NCI-H1105 treated with DMSO at 0.1 percent for 48 hours (cell line): ENCODE data around the gene H6PD.

Experiments
- DNase-seq: peaks from one replicate; lab custom pipeline; 2025; lab: John Stamatoyannopoulos, UW

The H6PD gene

DNA sequence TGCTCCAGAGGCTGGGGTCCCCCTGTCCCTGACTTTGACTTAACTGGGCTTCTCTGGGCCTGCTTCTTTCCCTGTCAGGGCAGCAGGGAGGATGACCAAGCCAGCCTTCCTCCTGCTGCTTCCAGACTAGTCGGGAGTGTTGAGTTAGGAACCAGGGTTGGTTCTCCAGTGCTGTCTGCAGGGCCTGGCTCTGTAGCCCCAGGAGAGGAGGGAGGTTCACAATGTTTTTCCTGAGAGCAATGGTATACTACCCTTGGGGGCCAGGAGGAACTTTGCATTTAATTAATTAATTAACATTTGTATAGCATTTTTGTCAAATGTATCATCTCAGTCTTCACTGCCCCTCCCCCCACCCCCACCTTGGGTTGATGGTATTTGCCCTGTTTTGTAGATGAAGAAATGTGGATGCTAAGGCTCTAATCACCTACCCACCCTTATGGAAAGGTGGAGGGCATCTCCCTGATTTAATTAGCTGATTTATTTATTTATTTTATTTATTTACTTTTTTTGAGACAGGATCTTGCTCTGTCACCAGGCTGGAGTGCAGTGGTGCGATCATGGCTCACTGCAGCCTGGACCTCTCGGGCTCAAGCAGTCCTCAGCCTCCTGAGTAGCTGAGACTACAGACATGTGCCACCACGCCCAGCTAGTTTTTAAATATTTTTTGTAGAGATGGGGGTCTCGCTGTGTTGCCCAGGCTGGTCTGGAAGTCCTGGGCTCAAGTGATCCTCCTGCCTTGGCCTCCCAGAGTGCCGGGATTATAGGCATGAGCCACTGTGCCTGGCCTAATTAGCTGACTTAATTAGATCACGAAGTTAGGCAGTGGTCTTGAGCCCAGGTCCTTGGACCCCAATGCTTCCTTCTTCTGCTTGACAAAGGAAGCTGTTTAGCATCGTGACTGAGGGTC lies 6.6 kb downstream of the H6PD start:
- no peak for DNase-seq

DNA sequence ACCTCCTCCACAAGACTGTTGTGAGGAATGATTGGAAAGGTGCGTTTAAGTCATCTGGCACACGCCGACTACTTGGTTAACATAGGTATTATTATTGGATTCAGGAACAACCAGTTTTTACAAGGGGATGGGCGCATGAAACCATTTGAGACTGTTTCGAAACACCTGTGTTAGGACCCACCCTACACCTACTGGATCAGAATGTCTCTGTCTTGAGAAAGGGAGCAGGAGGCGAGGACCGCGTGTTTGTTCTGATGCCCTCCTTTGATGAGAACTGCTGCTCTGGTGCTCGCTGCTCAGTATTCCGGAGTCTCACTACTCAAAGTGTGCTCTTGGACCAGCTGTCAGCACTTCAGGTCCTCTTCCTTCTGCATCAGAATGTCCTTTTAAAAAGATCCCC lies 7.3 kb downstream of the H6PD start:
- no peak for DNase-seq

DNA sequence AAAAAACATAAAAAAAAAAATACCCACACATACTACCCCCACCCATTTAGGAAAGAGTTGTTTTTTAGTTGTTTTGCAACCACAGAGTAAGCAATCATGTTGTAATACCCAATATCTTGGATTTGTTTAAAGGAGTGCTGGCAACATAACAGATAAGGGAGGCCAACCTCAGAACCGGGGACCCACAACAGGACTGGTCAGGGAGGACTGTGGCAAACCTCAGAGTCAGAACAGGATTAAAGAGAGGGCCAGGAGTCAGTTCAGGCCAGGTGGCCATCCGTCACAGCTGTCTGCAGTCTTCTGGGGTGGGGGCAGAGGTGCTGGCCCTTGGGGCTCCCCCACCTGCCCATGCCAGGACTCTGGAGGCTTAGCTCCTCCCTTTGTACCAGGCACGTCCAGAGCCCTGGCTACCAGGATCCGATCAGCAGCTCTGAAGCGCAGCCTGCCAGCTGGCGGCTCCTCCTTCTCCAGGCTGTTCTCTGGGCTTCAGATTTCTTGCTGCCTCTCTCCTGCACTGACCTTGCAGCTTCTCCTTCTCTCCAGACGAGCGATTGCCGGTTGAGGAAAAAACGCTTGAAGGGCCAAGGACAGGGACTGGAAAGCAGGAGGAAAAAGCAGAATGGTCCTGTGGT lies 7.9 kb downstream of the H6PD start:
- DNase-seq, result no peak

DNA sequence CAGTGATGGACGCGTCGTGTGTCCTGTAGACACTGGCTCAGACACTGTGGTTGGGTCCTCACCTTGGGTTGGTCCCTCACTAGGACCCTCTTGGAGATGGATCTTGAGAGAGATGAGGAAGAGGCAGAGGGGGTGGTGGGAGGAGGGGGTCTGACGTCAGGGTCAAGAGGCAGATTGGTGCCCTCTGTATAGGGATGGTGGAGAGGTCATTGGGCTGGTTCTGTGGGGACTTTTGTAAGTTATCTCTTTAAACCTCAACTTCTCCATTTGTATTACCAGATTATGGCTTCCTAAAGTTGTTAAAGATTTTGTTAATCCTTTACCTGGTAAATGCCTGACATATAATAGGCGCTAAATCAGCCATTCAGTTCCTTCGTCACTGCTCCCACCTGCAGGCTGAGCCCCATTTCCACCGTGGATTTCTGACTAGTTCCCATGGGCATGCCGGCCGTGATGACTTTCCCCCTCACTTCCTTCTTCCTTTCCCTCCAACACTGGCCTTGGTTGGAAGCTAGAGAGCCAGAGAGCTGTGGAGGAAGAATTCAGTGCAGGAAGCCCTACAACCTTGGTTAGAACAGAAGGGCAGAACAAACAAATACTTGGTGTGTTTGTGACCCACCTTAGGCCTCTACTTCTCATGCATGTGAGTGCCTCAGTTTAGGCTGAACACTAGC lies 8.6 kb downstream of the H6PD start:
- DNase-seq, result no peak

DNA sequence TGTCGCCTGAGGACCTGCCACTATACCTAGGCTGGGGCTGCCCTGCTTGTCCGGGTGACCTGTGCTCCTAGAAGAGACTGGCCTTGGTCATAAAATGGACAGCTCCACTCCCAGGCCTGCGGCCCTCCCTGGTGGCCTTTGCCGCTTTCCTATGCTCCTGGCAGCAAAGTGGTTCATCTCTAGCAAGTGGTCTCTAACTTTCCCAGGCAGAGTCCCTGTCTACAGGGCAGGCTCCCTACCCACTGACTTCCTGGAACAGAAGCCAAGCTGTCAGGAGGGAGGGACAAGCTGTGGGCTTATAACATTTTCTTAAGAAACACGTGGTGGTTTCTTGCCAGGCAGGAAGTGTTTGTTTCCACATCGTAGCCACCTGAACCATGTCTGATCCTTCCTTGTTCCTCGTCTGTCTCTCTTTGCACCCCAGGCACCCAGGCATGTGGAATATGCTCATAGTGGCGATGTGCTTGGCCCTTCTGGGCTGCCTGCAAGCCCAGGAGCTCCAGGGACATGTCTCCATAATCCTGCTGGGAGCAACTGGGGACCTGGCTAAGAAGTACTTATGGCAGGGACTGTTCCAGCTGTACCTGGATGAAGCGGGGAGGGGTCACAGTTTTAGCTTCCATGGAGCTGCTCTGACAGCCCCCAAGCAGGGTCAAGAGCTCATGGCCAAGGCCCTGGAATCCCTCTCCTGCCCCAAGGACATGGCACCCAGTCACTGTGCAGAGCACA lies 10.1 kb downstream of the H6PD start:
- no peak for DNase-seq

DNA sequence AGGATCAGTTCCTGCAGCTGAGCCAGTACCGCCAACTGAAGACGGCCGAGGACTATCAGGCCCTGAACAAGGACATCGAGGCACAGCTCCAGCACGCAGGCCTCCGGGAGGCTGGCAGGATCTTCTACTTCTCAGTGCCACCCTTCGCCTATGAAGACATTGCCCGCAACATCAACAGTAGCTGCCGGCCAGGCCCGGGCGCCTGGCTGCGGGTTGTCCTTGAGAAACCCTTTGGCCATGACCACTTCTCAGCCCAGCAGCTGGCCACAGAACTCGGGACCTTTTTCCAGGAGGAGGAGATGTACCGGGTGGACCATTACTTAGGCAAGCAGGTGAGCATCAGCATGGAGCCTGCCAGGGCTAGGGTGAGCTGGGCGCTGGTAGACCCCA lies 10.7 kb downstream of the H6PD start:
- DNase-seq, result no peak

DNA sequence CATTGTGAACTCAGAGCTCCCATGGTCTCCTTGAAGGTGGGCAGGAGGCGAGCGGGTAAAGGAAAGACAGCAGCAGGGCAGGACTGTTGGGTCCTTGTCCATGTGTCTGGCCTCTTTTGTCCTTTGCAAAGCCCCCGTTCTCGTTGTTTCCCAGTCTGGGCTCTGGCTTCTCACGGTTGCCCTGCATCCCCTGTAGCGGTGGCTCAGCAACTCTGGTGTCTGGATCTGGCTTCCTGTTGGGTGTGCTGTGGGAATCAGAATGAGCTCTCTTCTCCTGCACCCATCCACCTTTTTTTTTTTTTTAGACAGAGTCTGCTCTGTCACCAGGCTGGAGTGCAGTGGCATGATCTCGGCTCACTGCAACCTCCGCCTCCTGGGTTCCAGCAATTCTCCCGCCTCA lies 11.1 kb downstream of the H6PD start:
- no peak for DNase-seq

DNA sequence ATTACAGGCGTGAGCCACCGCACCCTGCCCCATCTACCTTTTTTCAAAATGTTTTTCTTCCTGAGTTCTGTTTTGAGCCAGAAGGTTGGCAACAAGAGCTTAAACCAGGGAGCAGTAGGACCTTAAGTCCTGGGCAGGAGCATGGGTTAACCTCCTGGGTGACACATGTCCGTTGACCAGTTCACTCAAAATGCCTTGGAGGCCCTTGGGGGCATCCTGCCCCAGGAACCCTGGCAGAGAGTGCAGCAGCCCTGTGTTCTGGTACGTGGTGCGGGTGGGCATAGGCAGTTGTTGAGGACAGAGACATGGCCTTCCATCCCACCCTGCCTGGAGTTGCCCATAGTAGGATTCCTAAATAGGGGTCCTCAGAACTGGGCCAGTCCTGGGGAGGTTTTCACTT lies 11.6 kb downstream of the H6PD start:
- DNase-seq, result no peak

DNA sequence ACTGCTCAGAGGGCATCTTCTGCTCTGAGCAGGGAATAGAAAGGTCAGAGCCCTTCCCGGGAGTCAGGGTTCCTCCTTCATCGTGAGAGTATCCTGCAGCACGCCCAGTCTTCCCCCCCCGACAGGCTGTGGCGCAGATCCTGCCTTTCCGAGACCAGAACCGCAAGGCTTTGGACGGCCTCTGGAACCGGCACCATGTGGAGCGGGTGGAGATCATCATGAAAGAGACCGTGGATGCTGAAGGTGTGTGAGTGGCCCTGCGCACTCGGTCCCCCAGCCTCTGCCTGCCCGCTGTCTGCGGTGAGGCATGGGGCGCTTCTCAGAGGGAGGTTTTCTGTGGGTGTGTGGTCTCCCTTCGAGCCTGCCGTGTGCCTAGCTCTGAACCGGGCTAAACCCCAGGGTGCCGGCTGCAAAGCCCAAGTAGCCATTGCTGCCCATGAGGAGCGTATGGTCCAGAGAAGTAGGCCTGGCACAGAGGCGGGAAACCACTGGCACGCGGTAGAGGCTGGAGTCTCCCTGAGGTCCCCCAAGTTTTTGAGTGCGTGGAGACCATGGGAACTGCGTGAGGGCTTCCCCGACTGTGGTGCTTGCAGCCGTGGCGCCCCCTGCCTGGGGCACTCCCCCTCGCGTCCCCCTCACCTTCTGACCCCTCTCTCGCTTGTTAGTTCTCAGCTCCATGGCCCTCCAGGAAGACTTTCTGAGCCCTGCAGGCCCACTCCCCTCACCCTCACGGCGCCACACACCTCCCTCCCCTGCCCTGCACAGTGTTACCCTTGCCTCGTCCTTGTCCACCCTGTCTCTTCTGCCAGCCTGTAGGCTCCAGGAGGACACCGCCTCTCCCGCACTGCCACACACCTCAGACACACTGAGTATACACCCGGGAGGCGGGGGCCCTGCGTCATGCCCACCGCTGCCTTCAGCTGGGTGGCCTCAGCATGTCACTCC lies 12.5 kb downstream of the H6PD start:
- no peak for DNase-seq

DNA sequence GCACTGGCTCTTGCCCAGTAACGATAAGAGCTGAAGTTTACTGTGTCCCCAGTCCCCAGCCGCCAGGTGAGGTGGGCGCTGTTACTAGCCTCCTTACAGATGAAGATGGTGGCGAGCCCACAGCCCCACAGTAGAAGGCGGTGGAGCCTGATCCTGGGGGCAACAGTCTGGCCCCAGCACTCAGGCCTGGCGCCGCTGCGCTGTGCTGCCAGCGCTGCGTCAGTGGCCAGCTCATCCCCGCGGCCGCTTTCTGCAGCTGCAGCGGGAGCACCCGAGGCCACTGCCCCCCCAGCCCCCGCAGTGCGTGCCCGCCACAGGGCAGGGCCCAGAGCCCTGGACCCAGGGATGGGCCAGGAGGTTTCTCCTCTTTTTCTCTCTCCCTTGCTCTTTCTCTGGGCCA lies 13.3 kb downstream of the H6PD start:
- no peak for DNase-seq

DNA sequence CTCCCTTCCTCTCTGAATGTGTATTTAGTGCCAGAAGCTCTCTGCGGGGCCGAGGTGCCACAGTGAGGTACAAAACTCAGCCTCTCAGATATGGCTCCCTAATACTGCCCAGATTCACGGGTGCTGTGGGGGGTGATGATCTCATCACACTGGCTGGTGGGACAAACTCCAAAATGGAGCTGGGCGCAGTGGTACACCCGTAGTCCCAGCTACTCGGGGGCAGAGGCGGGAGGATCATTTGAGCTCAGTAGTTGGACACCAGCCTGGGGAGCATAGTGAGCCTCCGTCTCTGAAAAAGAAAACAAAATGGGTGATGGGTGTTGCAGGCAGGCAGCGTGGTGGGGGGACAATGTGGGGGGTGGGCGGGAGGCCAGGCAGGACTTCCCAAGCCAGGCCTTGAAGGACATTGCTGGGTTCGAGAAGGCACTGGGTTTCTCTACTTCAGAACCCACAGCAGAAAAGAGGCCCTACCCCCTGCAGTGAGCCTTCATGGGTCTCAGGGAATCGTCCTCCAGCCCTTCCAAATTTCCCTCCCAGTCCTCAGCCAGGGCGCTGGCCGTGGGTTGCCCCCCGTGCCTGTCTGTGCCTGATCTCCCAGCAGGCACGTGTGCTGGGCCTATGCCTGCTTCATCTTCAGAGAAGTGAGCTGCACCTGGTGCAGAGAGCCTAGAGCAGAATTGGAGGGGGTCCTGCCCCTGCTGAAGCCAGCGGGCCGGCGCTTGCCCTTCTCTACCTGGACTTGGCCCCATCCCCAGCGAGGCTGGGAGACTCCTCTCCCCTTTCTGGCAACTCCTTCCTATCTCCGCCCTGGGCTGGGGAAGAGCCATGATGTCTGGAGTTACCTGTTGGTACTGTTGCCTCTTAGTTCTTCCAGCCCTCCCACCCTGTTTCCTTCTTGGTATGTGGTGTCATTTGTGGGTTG lies 14.0 kb downstream of the H6PD start:
- DNase-seq, result no peak

DNA sequence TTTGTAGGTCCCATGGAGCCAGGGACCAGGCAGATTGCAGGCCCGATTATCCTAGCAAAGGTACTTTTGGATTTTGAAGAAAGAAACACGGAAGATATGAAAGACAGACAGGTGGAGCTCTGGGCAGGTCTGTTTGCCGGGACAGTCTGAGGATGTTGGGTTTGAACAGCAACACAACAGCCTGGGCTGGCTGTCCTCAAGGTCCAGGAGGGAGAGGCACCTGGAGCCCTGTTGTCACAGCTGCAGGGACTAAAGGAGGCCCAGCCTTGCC lies 14.6 kb downstream of the H6PD start:
- no peak for DNase-seq

DNA sequence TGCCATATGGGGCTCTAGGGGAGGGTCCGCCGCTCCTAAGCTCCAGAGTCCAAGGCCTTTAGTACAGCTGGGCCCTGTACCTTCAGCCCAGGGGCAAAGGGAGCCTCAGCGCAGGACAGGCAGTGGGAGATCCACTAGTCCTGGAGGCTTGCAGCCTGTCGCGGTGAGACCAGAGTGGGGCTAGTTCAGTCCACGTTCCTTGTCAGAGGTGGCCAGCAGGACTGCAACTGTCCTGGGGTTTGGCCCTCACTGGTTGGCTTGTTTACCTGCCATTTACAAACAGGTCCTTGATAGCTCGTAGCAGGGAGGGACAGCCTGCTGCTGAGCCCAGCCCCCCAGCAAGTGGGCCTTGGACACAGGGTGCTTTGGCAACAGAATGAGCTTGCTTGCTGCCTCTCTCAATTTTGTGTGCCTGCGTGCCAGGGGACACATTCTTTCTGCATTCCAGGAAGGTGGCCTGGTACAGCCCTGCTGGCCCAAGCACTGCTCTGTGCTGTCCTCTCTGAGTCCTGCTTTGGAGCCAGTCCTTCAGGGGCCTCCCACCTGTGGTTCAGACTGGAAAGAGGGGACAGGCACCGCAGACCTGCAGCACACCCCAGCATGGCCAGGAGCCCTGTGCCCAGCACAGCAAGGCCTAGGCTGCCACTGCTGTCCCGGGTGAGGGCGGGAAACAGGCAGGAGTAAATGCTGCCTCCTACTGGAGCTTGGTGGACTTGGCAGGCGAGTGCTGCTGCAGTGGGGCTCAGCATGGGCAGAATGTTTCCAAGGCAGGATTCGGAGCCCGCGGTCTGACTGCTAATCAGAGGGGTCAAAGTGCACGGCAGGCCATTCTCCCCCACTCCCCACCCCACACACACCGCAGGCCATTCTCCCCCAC lies 15.2 kb downstream of the H6PD start:
- no peak for DNase-seq

DNA sequence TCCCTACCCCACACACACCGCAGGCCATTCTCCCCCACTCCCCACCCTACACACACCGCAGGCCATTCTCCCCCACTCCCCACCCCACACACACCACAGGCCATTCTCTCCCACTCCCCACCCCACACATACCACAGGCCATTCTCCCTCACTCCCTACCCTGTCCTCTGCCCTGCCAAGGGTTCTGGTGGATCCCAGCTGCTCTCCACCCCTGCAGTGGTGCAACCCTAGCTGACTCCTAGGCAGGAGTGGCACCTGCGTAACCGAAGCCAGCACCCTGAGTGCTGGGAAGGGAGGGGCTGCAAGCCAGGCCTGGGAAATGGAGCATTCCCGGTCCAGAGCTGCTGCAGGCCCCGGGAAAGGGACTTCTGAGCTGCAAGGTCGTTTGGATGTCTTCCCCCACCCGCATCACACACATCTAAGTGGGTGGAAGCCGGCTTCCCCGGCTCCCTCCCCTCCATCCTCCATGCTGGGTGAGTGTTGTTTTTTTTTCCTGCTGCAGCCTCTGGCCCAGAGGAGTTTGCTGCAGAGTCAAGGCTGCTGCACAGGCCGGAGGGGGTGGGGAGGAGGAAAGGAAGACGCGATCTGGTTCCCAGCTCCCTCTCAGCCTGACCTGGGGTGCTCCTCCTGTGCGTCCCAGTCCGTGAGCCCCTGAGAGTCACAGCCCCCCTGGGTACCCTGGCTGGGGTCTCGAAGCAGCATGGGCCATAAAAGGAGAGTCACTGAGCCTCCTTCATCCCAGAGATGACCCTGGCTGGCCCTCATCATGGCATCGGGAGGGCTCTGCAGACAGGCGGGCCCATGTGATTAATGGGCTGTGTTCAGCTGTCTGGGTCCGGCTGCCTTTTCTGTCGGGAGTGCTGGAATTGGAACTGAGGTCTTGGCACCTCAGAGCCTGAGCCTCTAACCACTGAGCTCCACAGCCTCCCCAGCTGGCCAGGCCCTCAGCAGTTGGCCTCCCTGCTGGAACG lies 16.1 kb downstream of the H6PD start:
- no peak for DNase-seq

DNA sequence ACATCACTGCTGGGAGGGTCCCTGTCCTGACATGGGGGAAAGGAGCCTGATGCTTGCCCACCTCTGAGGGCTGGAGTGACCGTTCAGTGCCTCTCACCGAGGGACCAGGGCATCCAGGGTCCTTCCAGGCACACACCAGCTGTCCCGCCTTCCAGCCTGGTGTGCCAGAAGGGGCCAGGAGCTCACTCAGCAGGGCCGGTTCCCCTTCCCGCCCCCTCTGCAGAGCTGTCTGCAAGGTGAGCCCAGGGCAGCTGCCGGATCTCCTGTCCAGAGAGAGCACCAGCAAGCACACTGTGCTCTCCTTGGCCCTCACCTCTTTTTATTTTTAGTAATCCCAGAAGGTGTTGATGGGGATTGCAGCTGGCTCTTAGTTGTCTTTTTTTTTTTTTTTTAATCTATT lies 16.9 kb downstream of the H6PD start:
- DNase-seq, result no peak

DNA sequence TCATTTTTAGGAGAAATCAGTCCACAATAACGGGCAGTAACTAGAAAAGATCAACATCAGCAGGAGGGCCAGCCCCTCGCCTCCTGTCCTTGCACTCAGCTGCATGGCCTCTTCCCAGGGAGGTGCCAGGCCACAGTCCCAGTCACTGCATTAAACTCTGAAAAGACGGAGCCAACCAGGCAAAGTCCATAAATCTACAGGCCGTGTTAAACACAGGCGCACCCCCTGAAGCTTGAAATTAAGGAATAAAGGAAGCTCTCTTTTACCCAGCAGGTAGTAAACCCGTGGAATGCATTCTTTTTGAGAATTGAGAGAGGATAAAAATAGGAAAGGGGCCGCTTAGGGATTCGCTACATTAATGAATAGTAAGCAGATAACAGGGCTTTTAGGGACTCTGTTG lies 18.4 kb downstream of the H6PD start:
- DNase-seq, result no peak

DNA sequence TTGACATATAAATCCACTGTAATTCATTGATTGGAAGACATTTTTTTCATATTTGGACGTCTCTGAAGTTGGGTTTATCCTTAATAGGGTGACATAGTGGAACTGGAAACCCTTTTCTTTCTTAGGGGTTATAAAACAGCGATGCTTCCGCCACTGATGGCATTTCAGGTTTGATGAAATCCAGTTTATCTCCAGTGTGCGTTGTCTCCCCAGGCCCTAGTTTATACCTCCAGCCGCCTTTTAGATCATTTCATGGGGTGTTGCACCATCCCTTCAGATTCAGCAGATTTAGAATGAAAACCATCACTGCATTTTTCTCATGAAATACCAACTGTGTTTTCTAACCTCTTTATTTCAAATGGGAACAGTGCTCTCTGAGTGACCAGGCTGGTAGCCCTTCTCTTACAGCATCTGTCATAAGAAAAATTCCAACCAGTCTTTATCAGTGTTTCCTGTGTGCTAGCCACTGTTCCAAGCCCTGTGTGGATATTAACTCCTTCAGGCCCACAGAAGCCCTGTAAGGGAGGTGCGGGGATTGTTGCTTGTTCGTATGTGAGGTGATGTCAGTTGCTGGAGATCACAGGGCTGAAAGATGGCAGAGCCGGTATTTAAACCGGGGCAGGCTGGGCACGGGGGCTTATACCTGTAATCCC lies 19.0 kb downstream of the H6PD start:
- DNase-seq, result no peak

DNA sequence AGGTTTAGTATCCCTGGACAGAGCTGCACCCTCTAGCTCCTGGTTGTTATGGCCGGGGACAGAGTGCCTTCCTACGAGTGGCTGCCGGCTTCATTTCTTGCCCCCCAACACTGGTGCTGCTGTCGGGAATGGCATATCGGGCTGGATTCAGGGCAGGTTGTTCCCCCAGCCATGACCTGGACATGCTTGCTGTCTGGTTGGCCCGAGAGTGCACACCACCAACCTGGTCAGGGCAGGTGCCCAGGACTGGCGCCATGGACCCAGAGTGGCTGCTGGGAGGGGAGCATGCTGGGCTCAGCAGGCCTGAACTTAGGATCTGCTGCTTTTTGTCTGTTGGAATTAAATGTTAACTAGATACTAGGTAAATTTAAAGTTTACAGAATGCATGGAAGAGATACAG lies 21.8 kb downstream of the H6PD start:
- no peak for DNase-seq
